HEK293 (cell line): ENCODE results near the gene FKBP10.
A peak's percentile ranks its signal among the peaks of the same experiment; 100 is the strongest.
"Not testable (repeated sequence)": the region's sequence is repeated elsewhere in the genome, so short reads cannot be mapped to it uniquely, and the experiment has no call there.

Experiments
- CTCF ChIA-PET: fragments of 350-600 bp; formaldehyde crosslinking; extraction: SDS; loops from one replicate; lab custom pipeline; 2021; ENCODE audit warnings: antibody characterized with exemption; lab: Yijun Ruan, JAX
- POLR2A ChIA-PET: fragments of 300-600 bp; formaldehyde crosslinking; extraction: SDS; loops from one replicate; lab custom pipeline; 2020; ENCODE audit warnings: antibody characterized with exemption, inconsistent platforms; lab: Yijun Ruan, JAX
- H3K27ac ChIP-seq: fragments of 200-500 bp; sonication (Bioruptor generic); 2 replicates; pipeline ENCODE4 v1.5.1; 2014; ENCODE audit warnings: low read depth, low read length, control low read depth, inconsistent platforms; ENCODE audit errors: extremely low read depth
- H3K36me3 ChIP-seq, 2 experiments: fragments of 200-500 bp in 1 of 2; sonication (Bioruptor generic) in 1 of 2; 1 replicate in 1 of 2; 2 replicates in 1 of 2; pipeline ENCODE4 v1.5.1; 2014 to 2017; ENCODE audit warnings: inconsistent platforms in 2 of 2, low read length in 2 of 2; ENCODE audit not compliant: control insufficient read depth in 2 of 2, insufficient read depth in 1 of 2
- H3K4me1 ChIP-seq: fragments of 200-500 bp; sonication (Bioruptor generic); 2 replicates; pipeline ENCODE4 v1.5.1; 2014; ENCODE audit warnings: mild to moderate bottlenecking, low read length, inconsistent platforms; ENCODE audit not compliant: control insufficient read depth, insufficient read depth
- H3K4me3 ChIP-seq: 2 replicates; pipeline ENCODE4 v1.5.1; 2011; ENCODE audit warnings: low read depth, mild to moderate bottlenecking, control low read depth, low read length, moderate library complexity
- H3K9me3 ChIP-seq: fragments of 200-500 bp; sonication (Bioruptor generic); 2 replicates; pipeline ENCODE4 v1.5.1; 2014; ENCODE audit warnings: low read depth, low read length, inconsistent platforms; ENCODE audit not compliant: control insufficient read depth, insufficient read depth
- GLI4 ChIP-seq: fragments of 450-650 bp; formaldehyde crosslinking; IDR thresholded peaks from 2 replicates; pipeline ENCODE4 v1.5.1; 2016; ENCODE audit warnings: missing biosample characterization, missing genetic modification characterization
- KLF1 ChIP-seq: fragments of 450-650 bp; formaldehyde crosslinking; IDR thresholded peaks from 2 replicates; pipeline ENCODE4 v1.5.1; 2016; ENCODE audit warnings: missing biosample characterization, missing genetic modification characterization
- KLF16 ChIP-seq: fragments of 450-650 bp; formaldehyde crosslinking; IDR thresholded peaks from 2 replicates; pipeline ENCODE4 v1.5.1; 2017; ENCODE audit warnings: missing biosample characterization, missing genetic modification characterization
- KLF17 ChIP-seq: fragments of 450-650 bp; formaldehyde crosslinking; IDR thresholded peaks from 2 replicates; pipeline ENCODE4 v1.5.1; 2016; ENCODE audit warnings: missing biosample characterization, missing genetic modification characterization
- KLF7 ChIP-seq: fragments of 450-650 bp; formaldehyde crosslinking; IDR thresholded peaks from 2 replicates; pipeline ENCODE4 v1.5.1; 2016; ENCODE audit warnings: missing biosample characterization, missing genetic modification characterization, borderline replicate concordance
- KLF9 ChIP-seq: fragments of 450-650 bp; formaldehyde crosslinking; IDR thresholded peaks from 2 replicates; pipeline ENCODE4 v1.5.1; 2016; ENCODE audit warnings: missing biosample characterization, missing genetic modification characterization, low read depth
- SCRT1 ChIP-seq: fragments of 450-650 bp; formaldehyde crosslinking; IDR thresholded peaks from 2 replicates; pipeline ENCODE4 v1.5.1; 2016; ENCODE audit warnings: missing biosample characterization, missing genetic modification characterization, borderline replicate concordance
- YY2 ChIP-seq: fragments of 450-650 bp; formaldehyde crosslinking; IDR thresholded peaks from 2 replicates; pipeline ENCODE4 v1.5.1; 2016; ENCODE audit warnings: missing biosample characterization, missing genetic modification characterization
- ZBTB1 ChIP-seq: fragments of 450-650 bp; formaldehyde crosslinking; IDR thresholded peaks from 2 replicates; pipeline ENCODE4 v1.5.1; 2016; ENCODE audit warnings: missing biosample characterization, missing genetic modification characterization
- ZIC2 ChIP-seq: fragments of 450-650 bp; formaldehyde crosslinking; IDR thresholded peaks from 2 replicates; pipeline ENCODE4 v1.5.1; 2016; ENCODE audit warnings: missing biosample characterization, missing genetic modification characterization
- ZNF121 ChIP-seq: fragments of 450-650 bp; formaldehyde crosslinking; IDR thresholded peaks from 2 replicates; pipeline ENCODE4 v1.5.1; 2016; ENCODE audit warnings: missing biosample characterization, missing genetic modification characterization
- ZNF350 ChIP-seq: fragments of 450-650 bp; formaldehyde crosslinking; IDR thresholded peaks from 2 replicates; pipeline ENCODE4 v1.5.0; 2017; ENCODE audit warnings: missing biosample characterization, mild to moderate bottlenecking, missing genetic modification characterization
- ZNF48 ChIP-seq: fragments of 450-650 bp; formaldehyde crosslinking; IDR thresholded peaks from 2 replicates; pipeline ENCODE4 v1.5.1; 2016; ENCODE audit warnings: missing biosample characterization, missing genetic modification characterization
- ZNF704 ChIP-seq: fragments of 450-650 bp; formaldehyde crosslinking; IDR thresholded peaks from 2 replicates; pipeline ENCODE4 v1.5.1; 2016; ENCODE audit warnings: missing biosample characterization, missing genetic modification characterization
- ZSCAN18 ChIP-seq: fragments of 450-650 bp; formaldehyde crosslinking; IDR thresholded peaks from 2 replicates; pipeline ENCODE4 v1.5.1; 2016; ENCODE audit warnings: missing biosample characterization, missing genetic modification characterization

FKBP10 gene

GRCh38 chr17:41773731-41774193 is 39.0 kb upstream of the FKBP10 start:
- Histone ChIP-seq H3K9me3 (no peaks in the 10 kb centered on the region), H3K4me3 (no peak overlapping the region), H3K4me1 (peaks cover 14% of the 10 kb centered on the region), H3K27ac (no peak overlapping the region), H3K36me3 (peaks cover 5 to 71% of the 10 kb centered on the region in 2 experiments; a peak in 2 of 3 replicates)
- POLR2A ChIA-PET: interaction anchor here (0.6 to 4.5 kb wide), 9 partner anchors 12 to 198 kb away, joined by 3 to 60 read pairs (median 5); partner anchors contain the start of genes FKBP10, HAP1 and JUP
- no peak for TF ChIP-seq ZNF48
- peak; percentile 74 for TF ChIP-seq ZIC2
- CTCF ChIA-PET: interaction anchor here (0.6 to 6.4 kb wide), 5 partner anchors 9 to 340 kb away, joined by 3 to 48 read pairs (median 5); partner anchors contain the start of genes JUP and P3H4

- TF ChIP-seq ZBTB1 (no peak), KLF1 (tag by site-specific recombination) (peak; percentile 79), KLF9 (no peak), ZSCAN18 (no peak), KLF7 (tag by site-specific recombination) (no peak)
- Histone ChIP-seq H3K27ac (no peak overlapping the region), H3K9me3 (no peaks in the 10 kb centered on the region), H3K4me1 (peaks cover 14% of the 10 kb centered on the region), H3K36me3 (peaks cover 5 to 52% of the 10 kb centered on the region in 2 experiments; a peak in 2 of 3 replicates), H3K4me3 (no peak overlapping the region)
- CTCF ChIA-PET: interaction anchor here (0.7 to 6.4 kb wide), 2 partner anchors 10 to 15 kb away, joined by 4 to 48 read pairs; partner anchors contain the start of gene JUP
- POLR2A ChIA-PET: interaction anchor here (3.0 to 4.5 kb wide), 2 partner anchors 10 to 11 kb away, joined by 60 to 66 read pairs; partner anchors contain the start of gene JUP
Measured at GRCh38 chr17:41775394-41776226, 37.2 kb upstream of the FKBP10 start.

- peak; percentile 73; the same call in 1 of the 2 replicates for TF ChIP-seq ZNF121 (tag by site-specific recombination)
- H3K27ac ChIP-seq, H3K9me3 ChIP-seq, H3K4me3 ChIP-seq: not testable (repeated sequence)
- peaks cover 0 to 45% of the 10 kb centered on the region in 2 experiments; a peak in 2 of 3 replicates for H3K36me3 ChIP-seq
- ChIA-PET POLR2A (interaction anchor here (0.6 to 3.0 kb wide), 5 partner anchors 10 to 268 kb away, joined by 3 to 66 read pairs (median 4); partner anchors contain the start of gene JUP), CTCF (interaction anchor here (0.7 to 6.4 kb wide), 7 partner anchors 10 to 34 kb away, joined by 3 to 48 read pairs (median 4); partner anchors contain the start of gene JUP)
- peaks cover 14% of the 10 kb centered on the region for H3K4me1 ChIP-seq
Measured at GRCh38 chr17:41776262-41776900, 36.4 kb upstream of the FKBP10 start.

- TF ChIP-seq KLF17 (tag by site-specific recombination) (no peak), GLI4 (tag by site-specific recombination) (no peak), KLF16 (tag by site-specific recombination) (no peak), SCRT1 (tag by site-specific recombination) (no peak), ZIC2 (0 out of 2 replicates have a peak, but pooled peaks have one; percentile 8), ZNF350 (no peak), YY2 (tag by site-specific recombination) (no peak), ZNF704 (tag by site-specific recombination) (no peak)
- TF ChIP-seq, all 188 proteins: peak for 1
- POLR2A ChIA-PET: interaction anchor here (0.6 to 3.0 kb wide), 13 partner anchors 9 to 267 kb away, joined by 3 to 66 read pairs (median 4); partner anchors contain the start of genes FKBP10, JUP and ODAD4
- peak overlapping the region; percentile 78 for H3K27ac ChIP-seq
- H3K9me3 ChIP-seq: no peaks in the 10 kb centered on the region
- H3K4me3 ChIP-seq: no peak overlapping the region
- CTCF ChIA-PET: interaction anchor here (0.7 to 6.4 kb wide), 13 partner anchors 9 to 87 kb away, joined by 3 to 48 read pairs (median 4); partner anchors contain the start of gene JUP
- peaks cover 0 to 40% of the 10 kb centered on the region in 2 experiments; a peak in 2 of 3 replicates for H3K36me3 ChIP-seq
- peaks cover 14% of the 10 kb centered on the region for H3K4me1 ChIP-seq
Measured at GRCh38 chr17:41777157-41777573, 35.6 kb upstream of the FKBP10 start.
